HepG2 (cell line): Measurements from ENCODE around the gene KTI12.

ENCODE experiments used
- CTCF ChIP-seq: sonication (generic); formaldehyde crosslinking; IDR thresholded peaks from 2 replicates; pipeline ENCODE4 v1.5.0; 2020; ENCODE audit warnings: mild to moderate bottlenecking, missing genetic modification reagents, moderate library complexity
- HDAC6 ChIP-seq: fragments of 200-600 bp; sonication (generic); IDR thresholded peaks from 2 replicates; pipeline ENCODE4 v1.7.0; 2017; ENCODE audit warnings: mild to moderate bottlenecking, antibody characterized with exemption, low read length, low read depth
- MAX ChIP-seq: IDR thresholded peaks from 2 replicates; pipeline ENCODE4 v1.6.1; 2012; ENCODE audit warnings: inconsistent platforms
- POLR2AphosphoS2 ChIP-seq: IDR thresholded peaks from 2 replicates; pipeline ENCODE4 v1.6.1; 2011; ENCODE audit warnings: low read depth, low read length, improper control_type of control experiment
- SATB2 ChIP-seq: sonication (generic); formaldehyde crosslinking; IDR thresholded peaks from 2 replicates; pipeline ENCODE4 v1.5.0; 2020; ENCODE audit warnings: missing genetic modification reagents
- SMARCE1 ChIP-seq: fragments of 450-650 bp; IDR thresholded peaks from 2 replicates; pipeline ENCODE4 v1.6.1; 2017; ENCODE audit warnings: borderline replicate concordance
- SRY ChIP-seq: sonication (generic); formaldehyde crosslinking; IDR thresholded peaks from 2 replicates; pipeline ENCODE4 v1.8.0; 2022; ENCODE audit warnings: mild to moderate bottlenecking, missing genetic modification reagents
- TAF1 ChIP-seq: sonication (generic); formaldehyde crosslinking; IDR thresholded peaks from 2 replicates; pipeline ENCODE4 v1.4.0; 2020; ENCODE audit warnings: missing genetic modification reagents
- TEAD2 ChIP-seq: sonication (generic); formaldehyde crosslinking; IDR thresholded peaks from 2 replicates; pipeline ENCODE4 v1.9.0; 2021; ENCODE audit warnings: missing genetic modification reagents
- ZBTB1 ChIP-seq: sonication (generic); formaldehyde crosslinking; IDR thresholded peaks from 2 replicates; pipeline ENCODE4 v1.4.0; 2020; ENCODE audit warnings: missing genetic modification reagents, borderline replicate concordance
- ZKSCAN1 ChIP-seq: fragments of 150-350 bp; IDR thresholded peaks from 2 replicates; pipeline ENCODE4 v1.6.1; 2014; ENCODE audit warnings: low read length
- ZNF18 ChIP-seq: sonication (generic); formaldehyde crosslinking; IDR thresholded peaks from 2 replicates; pipeline ENCODE4 v1.8.0; 2022; ENCODE audit warnings: mild to moderate bottlenecking, missing genetic modification reagents; ENCODE audit not compliant: insufficient replicate concordance
- ZNF619 ChIP-seq: sonication (generic); formaldehyde crosslinking; IDR thresholded peaks from 2 replicates; pipeline ENCODE4 v1.4.0; 2020; ENCODE audit warnings: mild to moderate bottlenecking, missing genetic modification reagents

GRCh38 chr1:52070704-52071103 is 37.1 kb upstream of the KTI12 start:
- no peak for TF ChIP-seq ZNF18 (CRISPR knock-in tag)
- no peak for TF ChIP-seq MAX
- no peak for TF ChIP-seq HDAC6
- no peak for TF ChIP-seq ZKSCAN1
- TF ChIP-seq TEAD2: no peak
- TF ChIP-seq SRY (CRISPR knock-in tag): no peak
- TF ChIP-seq ZBTB1: no peak
- no peak for TF ChIP-seq SMARCE1
- no peak for TF ChIP-seq SATB2 (CRISPR knock-in tag)
- no peak for TF ChIP-seq ZNF619 (CRISPR knock-in tag)
- TF ChIP-seq TAF1 (CRISPR knock-in tag): no peak
- no peak for TF ChIP-seq CTCF (CRISPR knock-in tag)
- TF ChIP-seq POLR2AphosphoS2: no peak
